Midbrain (tissue), 1 donor: Measurements from ENCODE around the gene TSNAXIP1.
"Not testable (repeated sequence)": the region's sequence is repeated elsewhere in the genome, so short reads cannot be mapped to it uniquely, and the experiment has no call there.

Experiments
- DNase-seq: peaks from one replicate; lab custom pipeline; 2025; lab: John Stamatoyannopoulos, UW

The TSNAXIP1 gene

DNA sequence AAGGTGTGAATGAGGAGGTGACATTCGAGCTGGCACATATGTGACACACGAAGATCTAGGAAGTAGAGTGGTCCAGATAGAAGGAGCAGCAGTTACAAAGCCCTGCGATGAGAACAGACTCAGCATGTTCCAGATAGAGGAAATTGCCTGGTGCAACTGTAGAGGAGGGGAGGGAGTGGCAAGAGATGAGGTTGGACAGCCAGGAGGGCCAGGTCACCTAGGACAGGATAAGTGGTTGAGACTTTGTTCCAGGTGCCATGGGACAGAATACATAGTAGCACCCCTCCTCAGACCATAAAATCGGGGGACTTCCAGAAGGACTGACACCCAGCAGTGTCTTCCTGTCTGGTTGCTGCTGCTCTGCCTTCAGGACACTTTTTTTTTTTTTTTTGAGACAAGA is 51.8 kb downstream of the TSNAXIP1 start:
- DNase-seq = no peak

DNA sequence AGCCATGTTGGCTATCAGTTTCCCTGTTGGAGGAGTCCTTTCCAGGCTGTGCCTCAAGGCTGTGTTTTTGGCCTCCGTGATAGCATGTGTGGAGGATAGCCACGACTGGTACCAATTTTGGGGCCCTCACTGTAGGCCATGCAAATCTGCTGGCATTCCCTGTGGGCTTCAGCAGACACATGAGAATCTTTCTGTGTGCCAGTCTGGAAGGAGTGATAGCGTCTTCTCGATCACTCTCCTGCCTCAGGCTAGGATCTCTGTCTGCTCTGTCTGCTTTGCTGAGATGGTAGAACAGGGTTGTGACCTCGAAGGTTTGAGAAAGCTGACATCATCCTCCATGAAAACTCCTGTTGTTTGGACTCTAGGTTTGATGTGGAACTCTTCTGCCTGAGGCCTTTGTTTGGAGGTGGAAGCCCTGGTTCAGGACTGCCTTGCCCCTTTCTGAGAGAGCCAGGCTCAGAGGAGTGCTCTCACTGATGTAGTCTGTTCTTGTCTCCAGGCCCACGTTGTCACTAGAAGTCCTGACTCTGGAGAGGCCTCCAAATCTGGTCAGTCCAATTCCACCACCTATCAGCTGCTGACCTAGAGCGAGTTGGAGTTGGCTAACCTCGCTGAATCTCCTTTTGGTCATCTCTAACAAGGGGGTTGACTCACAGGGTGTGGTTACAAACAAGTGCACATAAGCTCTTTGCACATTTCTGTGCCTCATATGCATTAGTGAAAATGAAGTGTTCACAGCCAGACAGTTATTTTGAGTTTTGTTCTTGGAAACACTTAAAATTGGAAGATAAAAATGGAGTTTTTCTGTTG is 54.1 kb downstream of the TSNAXIP1 start:
- DNase-seq = no peak

DNA sequence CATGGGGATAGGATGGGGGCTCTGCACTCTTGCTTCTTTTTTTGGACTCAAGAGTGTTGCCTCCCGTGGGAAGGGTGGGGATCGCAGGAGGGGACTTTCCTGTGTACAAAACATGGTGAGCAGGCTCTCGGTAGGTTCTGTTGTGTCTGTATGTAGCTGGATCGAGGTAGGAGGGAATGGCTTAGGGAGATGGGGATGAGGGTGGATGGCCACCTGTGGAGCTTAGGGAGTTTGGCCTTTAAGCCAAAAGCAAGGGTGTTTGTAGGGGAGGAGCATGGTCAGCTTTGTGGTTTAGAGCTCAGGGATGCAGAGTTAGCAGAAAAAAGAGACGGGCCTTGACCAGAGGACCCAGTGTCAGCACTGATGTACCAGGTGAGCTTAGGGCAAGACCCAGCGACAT is 55.2 kb downstream of the TSNAXIP1 start:
- no peak for DNase-seq

DNA sequence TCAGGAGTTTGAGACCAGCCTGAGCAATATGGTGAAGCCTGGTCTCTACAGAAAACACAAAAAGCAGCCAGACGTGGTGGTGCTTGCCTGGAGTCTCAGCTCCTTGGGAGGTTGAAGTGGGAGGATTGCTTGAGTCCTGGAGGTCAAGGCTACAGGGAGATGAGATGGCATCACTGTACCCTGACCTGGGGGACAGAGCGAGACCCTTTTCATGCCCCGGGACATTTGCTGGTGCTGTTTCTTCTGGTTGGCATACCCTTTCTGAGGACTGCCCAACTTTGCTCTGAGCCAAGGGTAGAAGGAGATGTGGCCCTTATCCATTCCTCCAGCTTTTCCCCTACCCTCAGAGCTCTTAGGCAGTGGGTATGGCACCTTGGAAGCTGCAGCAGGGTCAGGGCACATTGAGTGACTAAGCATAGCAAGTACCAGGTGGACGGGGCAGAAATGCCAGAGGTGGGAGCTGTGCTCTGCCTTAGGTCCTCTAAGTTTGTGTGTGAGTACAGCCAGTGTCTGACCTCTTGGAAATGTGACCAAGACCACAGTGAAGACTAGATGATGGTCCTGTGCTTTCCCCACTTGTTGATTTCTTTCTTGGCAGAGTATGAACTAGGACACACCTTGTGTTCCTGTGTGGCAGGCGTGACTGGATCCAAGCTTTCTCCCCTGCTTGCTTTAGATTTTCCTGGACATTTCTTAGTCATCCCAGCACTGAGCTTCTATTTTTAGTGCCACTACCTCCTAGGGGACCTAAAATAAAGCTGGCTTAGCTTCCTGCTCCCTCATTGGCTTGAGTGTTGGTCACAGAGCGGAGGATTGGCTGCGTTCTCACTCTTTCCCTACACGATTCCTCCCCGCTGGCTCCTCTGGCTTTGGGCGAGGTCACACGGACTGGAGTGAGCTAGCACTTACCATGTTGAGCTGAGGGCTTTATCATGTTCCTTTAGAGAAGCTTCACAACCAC is 56.2 kb downstream of the TSNAXIP1 start:
- peak; percentile 29 for DNase-seq

DNA sequence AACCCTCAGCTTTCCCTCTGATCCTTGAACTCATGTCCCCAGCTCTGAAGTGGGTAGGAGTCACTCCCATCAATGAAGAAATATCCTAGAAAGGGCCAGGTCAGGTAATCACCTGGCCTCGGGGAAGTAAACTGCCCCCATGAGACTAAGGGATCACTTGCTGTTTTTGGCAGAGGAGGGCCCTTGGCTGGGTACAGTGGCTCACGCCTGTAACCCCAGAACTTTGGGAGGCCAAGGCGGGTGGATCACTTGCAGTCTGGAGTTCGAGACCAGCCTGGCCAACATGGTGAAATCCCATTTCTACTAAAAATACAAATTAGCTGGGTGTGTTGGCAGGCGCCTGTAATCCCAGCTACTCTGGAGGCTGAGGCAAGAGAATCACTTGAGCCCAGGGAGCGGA is 57.4 kb downstream of the TSNAXIP1 start:
- not testable (repeated sequence) for DNase-seq

DNA sequence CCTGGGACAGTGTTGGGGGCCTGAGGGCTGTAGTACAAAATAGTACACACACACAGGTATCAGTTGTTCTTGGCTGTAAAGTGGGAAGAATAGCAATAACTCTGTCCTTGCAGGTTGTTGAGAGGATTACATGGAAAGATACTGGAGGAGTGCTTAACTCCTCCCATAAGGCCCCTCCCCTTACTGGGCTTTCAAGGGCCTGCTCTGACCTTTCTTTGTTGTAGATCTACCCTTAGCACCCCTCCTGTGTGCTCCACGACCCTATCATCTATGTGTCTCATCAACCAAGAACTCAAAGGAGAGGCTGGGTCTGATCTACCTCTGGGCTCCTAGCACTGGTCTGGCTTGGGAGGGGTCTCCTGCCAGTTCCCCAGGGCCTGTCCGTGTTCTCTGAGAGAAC is 57.9 kb downstream of the TSNAXIP1 start:
- DNase-seq = no peak

DNA sequence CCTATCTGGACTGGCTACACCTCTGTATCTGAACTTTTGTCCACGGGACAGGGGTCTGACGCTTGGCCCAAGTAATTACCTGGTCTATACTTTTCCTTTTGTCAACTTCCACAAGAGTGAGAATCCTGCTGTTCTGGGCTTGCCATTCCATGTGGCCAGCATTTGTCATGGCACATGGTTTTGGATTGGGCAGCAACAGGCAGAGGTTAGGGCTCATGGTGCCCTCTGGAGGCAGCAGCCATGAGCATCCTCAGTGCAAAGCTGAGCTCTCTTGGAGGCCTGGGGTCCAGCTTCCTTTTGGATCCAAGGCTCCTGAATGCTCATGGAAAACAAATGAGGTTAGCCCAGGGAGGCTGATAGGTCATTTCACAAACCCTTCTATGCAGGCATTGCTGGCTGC is 58.6 kb downstream of the TSNAXIP1 start:
- DNase-seq = no peak

DNA sequence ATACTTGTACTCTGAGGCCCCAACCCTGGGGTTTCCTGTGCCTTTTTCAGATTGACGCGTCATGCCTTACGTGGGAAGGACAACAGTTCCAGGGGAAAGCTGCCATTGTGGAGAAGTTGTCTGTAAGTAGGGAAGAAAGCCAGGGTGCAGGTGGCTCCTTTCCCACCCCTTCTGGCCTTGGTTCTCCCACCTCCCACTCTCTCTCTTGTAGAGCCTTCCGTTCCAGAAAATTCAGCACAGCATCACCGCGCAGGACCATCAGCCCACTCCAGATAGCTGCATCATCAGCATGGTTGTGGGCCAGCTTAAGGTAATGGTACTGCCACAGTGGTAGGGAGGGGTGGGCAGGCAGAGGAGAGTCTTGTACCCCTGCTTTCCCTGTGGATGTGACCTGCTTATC is 61.6 kb downstream of the TSNAXIP1 start:
- no peak for DNase-seq

DNA sequence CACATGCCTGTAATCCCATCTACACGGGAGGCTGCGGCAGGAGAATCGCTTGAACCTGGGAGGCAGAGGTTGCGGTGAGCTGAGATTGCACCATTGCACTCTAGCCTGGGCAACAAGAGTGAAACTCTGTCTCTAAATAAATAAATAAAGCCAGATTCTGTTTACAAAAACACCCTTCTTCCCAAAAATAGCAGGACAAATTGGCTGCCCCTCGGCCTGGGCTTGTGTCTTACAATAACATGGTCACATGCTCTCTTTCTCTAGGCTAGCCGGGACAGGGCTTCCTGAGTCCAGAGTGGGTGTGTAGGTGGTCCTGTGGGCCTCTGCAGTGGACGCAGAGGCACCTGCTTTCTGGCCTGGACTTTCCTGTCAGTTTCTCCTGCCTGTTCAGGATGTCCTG is 63.0 kb downstream of the TSNAXIP1 start:
- DNase-seq = no peak

DNA sequence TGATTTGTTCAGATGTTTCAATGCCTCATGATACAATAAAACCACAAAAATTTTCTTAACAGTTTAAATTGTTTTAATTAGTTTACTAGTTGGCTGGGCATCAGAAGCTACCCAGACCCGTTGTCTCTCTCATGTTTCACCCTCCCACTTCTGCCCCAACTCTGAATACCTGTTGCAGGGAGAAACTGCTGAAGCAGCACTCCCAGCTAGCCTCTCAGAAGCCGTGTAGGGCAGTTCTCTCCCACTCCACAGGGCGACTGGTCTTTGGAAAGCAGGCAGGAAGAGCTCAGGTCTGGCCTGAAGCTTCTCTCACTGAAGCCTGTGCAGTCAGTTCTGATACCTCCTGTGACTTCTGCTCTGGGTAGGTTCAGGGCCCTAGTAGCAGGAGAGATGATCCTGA is 64.6 kb downstream of the TSNAXIP1 start:
- no peak for DNase-seq

DNA sequence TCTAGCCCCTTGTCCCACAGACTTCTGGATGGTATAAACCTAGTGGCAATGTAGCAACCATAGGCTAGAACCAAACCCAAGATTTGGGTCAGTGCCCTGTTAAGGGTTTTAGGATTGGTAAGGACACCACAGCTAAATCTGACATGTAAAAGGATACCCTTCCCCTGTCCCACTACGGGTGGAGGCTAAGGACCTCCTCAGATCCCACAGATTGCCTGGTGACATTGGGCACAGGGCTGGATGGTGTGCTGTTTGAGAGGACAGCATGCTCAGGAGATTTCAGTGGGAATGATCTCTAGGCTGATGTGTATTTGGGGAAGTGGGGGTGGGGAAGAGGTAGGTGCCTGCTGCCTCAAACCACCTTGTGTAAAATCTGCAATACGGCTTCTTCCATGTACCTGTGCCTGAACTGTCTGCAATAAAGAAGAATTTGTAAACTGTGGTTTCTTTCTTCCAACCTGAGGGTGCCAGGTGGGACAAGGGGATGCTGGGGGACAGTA is 65.5 kb downstream of the TSNAXIP1 start:
- no peak for DNase-seq

DNA sequence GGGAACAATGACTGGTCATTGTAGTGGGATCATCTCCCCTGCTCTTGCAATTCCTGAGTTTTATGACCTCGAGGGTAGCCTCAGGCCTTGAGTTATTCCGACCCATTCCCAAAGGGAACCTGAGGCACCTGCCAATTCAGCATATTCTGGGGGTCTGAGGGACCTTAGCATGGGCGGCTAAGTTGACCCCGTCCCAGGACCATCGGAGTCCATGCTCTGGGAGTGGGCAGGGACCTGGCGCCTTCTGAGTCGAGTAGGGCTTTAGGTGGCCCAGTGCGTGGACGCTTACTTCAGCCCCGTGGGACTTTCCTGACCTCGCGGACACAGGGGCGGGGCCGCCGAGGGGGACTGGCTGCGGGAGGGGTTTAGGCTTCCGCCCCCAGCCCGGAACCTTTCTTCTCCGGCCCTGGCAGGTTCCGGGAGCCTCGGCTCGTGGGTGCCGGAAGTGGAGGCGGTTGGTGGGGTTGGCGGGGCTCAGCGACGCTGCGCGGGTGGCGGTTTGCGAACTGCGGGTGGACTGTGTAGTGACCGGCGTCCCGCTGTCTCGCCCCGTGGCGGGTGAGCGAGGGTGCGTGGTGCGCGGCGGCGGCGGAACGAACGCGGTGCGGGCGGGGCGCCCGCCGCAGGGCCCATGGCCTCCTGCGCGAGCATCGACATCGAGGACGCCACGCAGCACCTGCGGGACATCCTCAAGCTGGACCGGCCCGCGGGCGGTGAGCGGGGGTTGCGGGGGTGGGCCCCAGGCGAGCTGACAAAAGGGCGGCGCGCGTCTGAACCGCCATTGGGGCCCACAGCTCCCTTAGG is 66.1 kb downstream of the TSNAXIP1 start, which contains the start of gene EDC4:
TSS of gene EDC4 (plus strand) at position 422 of the 804 bp plus-strand sequence. CDS start at position 632, 210 bp downstream.
- peak; percentile 63 for DNase-seq

DNA sequence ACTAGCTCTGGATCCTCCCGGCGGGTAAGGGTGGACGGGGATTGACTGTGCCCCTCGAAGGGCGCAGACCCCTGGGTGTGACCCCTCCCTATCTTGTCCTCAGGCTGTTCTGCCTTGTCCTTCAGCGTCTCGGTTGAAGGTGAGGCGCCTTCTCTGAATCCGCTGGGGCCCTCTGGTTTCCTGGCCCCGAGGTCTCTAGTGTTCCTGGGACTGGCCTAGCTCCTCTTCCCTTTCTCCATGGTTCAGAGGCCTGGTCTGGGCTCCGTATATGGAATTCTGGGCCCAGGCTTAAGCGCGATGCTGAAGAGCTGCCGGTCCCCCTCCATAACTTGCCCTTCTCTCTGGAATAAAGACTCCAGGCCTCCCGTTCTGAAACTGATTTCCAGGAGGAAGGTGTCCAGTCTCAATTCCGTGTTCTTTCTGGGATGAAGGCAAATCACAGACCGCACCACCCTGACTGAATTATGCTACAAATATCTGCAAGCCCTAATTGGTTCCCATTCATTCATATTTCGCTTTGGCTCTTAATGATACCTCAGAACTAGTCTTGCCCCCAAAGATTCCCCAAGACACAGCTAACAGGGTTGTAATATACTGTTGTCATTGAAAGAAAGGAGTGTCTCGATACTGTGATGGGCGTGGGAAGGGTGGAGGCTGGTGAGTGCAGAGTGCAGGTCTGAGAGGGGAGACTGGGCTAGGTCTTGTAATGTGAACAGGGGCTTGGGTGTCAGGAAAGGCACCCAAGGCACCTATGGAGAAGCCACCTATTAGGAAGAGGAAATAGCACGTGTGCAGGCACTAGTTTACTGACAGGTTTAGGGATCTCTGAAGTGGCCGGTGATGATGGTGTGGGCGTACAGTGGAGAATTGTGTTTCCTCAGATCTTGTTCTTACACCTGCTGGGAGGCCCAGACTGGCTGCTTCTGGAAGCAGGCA is 67.0 kb downstream of the TSNAXIP1 start:
- DNase-seq = no peak

DNA sequence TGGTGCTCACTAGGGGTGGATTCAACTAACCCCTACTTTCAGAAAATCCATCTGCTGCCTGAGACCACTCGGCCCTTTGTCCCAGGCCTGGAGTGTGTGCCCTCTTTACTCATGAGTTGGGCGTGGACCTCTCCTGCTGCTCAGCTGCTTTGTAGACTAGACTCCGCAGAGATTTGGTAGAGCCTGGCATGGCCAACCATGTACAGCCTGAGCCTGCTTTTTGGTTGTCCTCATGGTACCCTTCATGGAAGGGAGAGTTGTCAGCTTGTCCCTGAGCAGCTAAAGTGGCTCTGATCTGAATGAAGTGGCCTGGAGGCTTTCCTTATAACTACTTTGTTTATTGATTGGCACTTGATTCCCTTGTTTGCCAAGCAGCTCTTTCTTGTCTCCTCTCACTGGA is 67.7 kb downstream of the TSNAXIP1 start:
- DNase-seq = no peak

DNA sequence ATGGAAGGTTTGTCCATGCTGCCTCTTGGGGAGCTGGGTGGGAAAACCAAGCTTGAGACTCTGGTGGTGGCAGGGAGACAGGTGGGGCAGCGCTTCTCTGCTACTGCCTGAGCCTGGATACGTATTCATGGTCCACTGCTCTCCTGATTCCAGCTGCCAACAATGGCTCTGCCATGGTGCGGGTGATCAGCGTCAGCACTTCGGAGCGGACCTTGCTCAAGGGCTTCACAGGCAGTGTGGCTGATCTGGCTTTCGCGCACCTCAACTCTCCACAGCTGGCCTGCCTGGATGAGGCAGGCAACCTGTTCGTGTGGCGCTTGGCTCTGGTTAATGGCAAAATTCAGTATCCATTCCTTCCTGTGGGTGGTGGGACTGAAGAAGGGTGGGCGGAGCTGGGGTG is 70.4 kb downstream of the TSNAXIP1 start:
- DNase-seq = no peak
